GM19193 (cell line): ENCODE data around the gene TUT7.

Experiments
- POLR2A ChIP-seq: IDR thresholded peaks from 4 replicates; pipeline ENCODE4 v1.6.1; 2011; ENCODE audit not compliant: insufficient read depth, insufficient read length; ENCODE audit errors: extremely low read depth

The TUT7 gene

DNA sequence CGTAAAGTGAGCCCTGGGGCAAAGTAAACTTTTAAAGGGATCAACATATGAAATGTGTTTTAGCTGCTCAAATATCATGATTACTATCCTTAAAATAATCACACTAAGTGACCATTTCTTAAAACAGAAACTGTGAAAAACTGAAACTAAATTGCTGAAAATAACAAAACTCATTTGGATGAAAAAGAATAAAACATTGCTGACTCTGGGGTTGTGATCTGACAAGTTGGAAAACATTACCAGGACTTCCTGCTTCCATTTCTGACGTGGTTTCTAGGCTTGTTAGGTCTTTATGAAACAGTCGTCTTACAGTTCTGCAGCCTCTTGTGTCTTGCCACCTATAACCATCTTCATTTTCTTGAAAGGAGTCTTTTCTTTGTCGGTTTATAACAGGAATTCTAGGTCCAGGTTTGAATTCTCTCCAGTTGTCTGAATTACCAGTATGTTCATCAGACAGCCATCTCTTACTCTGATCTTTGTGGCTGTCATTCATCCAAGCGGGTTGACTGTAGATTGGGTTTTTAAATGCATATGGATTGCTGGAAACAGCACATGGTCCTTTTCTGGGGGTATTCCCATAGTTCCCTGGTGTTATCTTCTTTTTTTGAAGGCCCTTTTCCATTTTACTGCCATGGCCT, 1.7 kb downstream of the TUT7 start:
- no peak for TF ChIP-seq POLR2A

DNA sequence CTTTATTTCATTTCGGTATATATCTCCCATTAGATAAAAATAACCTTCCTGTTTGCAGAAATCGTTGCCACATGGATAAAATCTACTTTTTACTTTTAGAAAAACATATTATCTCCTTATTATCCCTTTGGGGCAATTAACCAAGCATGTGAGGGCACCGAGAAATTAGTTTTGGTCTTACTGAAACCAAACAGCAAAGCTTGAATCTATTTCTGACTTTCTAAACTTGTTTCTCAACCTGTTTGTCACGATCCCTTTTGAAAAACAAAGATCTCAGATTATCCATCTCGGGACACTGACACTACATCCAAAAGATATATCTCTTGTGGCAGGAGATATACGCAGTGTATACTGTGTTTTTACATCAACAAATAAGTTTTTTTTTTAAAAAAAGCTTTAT, 2.3 kb downstream of the TUT7 start:
- TF ChIP-seq POLR2A = no peak

DNA sequence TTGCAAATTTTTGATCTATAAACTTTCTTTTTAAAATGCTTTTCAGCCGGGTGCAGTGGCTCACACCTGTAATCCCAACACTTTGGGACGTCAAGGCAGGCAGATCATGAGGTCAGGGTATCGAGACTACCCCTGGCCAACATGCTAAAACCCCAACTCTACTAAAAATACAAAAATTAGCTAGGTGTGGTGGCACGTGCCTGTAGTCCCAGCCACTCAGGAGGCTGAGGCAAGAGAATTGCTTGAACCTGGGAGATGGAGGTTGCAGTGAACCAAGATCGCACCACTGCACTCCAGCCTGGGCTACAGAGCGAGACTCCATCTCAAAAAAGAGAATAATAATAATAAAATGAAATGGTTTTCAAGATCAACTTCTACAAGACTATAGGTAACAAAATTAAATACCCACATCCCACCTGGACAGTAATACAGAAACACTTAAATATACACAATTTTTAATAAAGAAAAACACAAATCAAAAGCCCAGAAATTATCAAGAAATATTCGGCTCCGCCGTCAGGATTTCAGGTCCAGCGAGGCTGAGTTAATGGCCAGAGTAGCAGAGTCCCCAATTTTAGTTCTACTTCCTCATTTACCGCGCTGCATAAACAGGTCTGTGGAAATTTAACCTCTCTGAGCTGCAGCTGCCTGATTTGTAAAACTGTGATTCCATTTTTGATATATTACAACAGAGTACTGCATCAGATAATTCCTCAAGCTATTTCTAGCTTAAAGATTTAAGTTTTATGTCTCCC, 4.0 kb downstream of the TUT7 start:
- no peak for TF ChIP-seq POLR2A

DNA sequence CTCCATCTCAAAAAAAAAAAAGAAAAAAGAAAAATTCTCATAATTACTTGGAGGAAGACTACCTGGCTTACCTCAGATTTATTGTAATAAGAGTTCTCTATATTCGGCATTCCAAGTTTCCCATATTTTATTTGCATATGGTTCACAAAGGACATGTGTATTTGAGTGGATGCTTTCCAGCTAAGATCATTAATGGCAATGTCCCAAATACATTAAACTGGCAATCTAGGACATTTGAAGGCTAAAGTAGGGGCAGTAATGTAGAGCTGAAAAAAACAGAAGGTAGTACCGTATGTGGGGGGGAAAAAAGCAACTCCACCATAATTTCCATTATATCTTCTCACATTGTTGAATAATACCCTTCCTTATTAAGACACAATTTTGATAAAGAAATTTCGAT, 4.9 kb downstream of the TUT7 start:
- TF ChIP-seq POLR2A = no peak

DNA sequence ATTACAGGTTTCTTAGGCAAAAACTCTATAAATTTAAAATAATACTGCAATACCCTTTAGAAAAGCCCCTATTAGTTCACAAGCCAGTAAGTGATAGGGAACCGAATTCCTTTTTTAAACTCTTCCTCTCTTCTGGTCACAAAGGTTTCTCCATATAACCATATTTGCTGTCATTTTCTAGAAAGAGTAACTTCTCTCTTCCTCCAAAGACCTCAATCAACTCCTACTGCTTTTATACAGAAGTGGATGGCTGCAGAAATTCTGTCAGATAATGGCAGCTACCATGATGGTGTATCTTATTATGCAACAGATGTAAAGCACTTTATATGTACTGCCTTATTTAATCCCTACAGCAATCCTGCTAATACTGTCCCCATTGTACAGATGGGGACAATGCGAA, 6.2 kb downstream of the TUT7 start:
- no peak for TF ChIP-seq POLR2A

DNA sequence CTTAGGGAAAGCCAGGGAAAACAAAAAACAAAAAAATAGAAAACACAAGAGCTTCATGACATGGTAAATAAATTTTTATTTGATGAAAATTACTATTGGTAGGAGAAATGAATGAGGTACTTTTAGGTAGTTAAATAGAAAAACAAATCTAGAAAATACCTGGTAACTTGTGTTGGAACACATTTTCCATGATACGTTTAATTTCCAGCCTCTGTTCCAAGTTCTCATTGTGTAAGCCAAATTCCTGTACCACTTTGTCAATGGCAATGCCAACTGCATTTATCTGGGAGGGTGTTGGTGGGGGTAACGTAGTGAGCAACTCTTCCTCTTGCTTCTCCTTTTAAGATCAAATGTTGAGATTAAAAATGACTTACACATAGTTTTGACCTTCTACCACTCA, 9.4 kb downstream of the TUT7 start:
- TF ChIP-seq POLR2A = no peak

DNA sequence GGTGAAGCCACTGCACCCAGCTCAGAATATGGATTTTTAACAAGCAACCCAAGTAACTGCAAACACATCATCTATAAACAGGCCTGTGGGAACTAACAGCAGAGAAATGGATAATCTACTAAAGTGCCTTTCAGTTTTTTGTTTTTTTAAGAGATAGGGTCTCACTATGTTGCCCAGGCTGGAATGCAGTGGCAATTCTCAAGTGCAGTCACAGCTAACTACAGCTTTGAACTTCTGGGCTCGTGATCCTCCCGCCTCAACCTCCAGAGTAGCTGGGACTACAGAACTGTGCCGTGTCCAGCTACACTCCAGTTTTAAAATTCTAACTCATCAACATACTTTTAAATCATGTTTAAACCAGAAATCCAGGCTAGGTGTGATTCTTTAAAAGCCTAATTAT, 11.9 kb downstream of the TUT7 start:
- TF ChIP-seq POLR2A = no peak

DNA sequence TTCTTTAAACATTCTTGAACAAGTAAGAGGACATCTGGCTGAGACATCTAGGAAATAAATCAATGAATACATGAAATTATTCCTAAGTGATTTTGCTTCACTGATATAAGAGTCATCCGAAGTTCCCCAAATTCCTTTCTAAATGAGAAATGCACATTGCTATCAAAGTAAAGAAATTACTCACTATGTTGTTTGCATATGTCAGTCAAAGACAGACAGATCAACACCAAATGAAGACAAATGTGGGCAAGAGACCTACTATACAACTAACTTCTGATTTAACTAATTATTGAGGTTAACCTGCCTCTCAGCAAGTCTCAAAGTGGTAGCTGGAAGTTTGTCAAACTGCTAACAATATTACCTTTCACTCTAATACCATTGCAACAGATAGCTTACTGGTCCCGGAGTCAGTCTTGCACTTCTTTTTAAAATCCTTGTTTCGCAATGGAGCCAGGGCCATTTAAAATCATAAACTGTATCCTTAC, 13.2 kb downstream of the TUT7 start:
- TF ChIP-seq POLR2A = no peak

DNA sequence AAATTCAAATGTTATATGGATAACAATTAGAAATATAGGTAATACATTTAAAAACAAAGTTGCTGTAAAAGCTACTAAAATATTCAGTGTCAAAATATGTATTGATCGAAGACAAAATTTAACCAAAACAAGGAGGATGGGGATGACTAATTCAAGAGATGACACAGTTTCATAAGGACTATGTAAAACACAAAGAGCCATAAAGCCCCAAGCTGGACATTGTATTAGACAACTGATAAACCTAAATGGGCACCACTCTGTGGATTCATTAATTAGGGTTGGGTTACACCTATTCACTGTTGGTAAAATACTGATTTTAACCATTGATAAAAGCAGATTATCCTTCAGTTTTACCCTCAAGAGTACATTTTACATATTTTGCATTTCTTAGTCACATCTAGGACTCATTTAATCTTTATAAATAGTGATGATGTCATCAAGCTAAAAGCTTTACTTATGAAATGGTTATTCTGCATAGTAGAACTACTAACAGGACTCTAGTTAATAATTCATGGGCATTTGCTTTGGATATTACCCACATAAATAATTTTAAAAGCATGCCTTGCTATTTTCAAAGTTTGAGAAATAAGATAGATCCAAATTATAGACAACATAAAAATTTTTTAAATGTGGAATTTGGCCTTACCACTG, 13.7 kb downstream of the TUT7 start:
- no peak for TF ChIP-seq POLR2A

DNA sequence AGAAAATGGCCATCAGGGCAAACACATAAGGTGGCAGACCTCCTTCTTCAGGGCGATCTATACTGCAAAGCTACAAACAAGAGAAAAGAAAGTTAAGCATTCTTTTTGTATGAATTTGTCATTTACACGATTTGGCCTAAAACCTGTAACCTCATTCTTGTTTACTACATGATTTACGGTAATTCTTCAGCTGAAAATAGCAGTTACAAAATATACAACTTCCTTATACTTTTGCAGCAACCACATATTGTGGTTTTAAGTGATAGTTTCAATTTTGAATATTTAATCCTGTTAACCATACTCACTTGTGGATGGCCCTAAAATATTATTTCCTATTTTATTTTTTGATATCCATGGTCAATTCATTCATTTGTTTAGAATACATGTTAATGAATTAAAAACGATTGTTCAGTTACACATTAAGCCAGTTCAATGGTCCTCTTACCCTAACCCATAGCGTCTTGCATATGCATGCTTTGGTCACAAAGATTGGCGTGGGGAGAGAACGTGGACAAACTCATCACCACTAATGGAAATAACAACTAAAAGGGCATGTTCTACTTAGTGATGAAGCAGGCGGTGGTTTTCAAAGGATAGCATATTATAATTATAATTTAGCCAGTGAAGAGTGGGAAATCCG, 16.6 kb downstream of the TUT7 start:
- TF ChIP-seq POLR2A = no peak

DNA sequence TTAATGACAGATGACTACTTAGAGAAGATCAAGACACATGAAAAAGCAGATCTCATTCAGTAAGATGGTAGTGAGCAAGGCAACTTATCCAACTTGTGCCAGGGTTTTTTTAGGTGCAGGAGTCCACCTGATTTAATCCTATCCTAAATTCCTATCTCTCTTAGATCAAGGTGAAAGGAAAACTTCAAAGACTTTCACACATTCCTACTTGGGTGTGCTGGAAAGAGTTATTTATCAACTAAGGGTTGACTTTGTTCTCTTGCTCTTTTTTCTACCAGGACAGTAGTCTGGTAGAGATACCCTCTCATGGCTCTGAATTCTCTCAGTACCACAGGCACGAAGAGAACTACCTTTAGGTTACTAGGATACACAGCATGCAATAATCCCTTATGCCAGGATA, 18.2 kb downstream of the TUT7 start:
- no peak for TF ChIP-seq POLR2A

DNA sequence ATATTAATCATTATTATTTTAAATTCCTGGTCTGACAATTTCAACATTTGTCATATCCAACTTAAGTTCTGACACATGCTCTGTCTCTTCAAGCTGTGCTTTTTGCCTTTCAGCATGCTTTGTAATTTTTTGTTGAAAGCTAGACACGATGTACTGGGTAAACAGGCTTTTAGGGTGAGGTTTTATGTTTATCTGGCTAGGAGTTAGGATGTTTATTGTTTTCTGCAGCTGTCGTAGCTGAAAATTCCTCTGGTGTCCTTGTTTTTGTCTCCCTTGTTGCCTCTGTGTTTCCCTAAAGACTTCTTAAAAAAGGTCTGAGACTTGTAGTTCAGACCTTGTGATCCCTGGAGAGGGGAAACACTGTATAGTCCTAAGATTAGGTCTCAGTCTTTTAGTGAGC, 20.6 kb downstream of the TUT7 start:
- TF ChIP-seq POLR2A = no peak

DNA sequence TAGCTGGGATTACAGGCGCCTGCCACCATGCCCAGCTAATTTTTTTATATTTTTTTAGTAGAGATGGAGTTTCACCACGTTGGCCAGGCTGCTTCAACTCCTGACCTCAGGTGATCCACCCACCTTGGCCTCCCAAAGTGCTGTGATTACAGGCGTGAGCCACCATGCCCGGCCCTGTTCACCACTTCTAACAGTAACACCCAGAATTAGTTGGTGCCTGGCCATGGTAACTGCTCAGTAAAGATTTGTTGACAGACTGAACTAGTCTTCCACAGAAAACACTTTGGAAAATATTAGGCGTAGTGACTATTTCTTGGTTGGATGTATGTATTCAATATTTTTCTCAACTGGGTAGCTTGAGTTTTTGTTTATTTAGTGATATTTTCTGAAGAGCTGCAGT, 24.0 kb downstream of the TUT7 start:
- no peak for TF ChIP-seq POLR2A

DNA sequence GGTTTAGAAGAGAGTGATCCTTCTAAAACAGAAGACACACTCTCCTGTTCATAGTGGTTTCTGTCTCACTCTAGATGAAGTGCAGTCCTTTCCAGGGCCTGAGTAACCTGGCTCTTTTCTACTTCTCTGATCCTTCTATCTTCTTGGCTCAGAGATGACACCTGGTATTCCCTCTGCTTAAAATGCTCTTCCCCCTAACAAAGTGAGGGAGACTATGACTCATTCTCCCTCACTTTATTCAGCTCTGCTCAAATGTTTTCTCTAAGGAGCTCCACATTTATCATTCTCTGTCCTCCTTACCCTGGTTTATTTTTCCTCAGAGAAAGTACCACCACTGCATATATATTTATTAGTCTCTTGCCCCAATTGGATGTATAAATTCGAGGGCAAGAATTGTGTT, 24.6 kb downstream of the TUT7 start:
- TF ChIP-seq POLR2A = no peak

DNA sequence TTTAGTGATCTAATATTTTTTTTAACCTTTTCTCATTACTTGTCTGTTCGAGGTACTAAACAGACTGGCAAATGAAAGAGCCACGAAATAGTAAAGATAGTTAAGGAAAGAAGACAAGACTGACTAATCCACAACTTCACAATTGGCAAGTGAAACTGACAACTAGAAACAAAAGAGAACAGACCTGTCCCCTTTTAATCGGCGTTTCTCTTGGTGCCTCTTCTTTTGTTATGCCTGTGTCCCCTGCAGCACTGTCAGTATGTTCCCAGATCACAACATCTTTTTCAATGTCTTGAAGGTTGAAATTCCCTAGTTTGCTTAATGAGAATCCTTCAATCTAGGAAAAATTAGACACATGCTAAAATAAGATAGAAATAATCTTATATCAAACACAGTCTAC, 26.1 kb downstream of the TUT7 start:
- TF ChIP-seq POLR2A = no peak
